ENCODE data around the gene PDSS1.
"Not testable (repeated sequence)": the region's sequence is repeated elsewhere in the genome, so short reads cannot be mapped to it uniquely, and the experiment has no call there.

- TF ChIP-seq, protein P1, sequence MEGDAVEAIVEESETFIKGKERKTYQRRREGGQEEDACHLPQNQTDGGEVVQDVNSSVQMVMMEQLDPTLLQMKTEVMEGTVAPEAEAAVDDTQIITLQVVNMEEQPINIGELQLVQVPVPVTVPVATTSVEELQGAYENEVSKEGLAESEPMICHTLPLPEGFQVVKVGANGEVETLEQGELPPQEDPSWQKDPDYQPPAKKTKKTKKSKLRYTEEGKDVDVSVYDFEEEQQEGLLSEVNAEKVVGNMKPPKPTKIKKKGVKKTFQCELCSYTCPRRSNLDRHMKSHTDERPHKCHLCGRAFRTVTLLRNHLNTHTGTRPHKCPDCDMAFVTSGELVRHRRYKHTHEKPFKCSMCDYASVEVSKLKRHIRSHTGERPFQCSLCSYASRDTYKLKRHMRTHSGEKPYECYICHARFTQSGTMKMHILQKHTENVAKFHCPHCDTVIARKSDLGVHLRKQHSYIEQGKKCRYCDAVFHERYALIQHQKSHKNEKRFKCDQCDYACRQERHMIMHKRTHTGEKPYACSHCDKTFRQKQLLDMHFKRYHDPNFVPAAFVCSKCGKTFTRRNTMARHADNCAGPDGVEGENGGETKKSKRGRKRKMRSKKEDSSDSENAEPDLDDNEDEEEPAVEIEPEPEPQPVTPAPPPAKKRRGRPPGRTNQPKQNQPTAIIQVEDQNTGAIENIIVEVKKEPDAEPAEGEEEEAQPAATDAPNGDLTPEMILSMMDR (IDR thresholded peaks at IDR 0.05; ENCODE audit: insufficient read depth, low read length) = not testable (repeated sequence)
- TF ChIP-seq POLR2AphosphoS5 (IDR thresholded peaks at IDR 0.05; ENCODE audit: low read depth); SPI1 (IDR thresholded peaks at IDR 0.05; ENCODE audit: borderline replicate concordance, low read depth); REST (IDR thresholded peaks at IDR 0.05; ENCODE audit: insufficient replicate concordance, low read depth): not testable (repeated sequence)
These were observed 92.3 kb downstream of the PDSS1 start for GRCh38 chr10:26789779-26790178.
